Stimulated activated naive CD4-positive, alpha-beta T cell treated with Interleukin-2 at 50 U/mL for 16 hours (primary cell): ENCODE data around the gene TUB.

ENCODE experiments used
- DNase-seq: peaks from one replicate; lab custom pipeline; 2025; lab: John Stamatoyannopoulos, UW

Gene TUB

DNA sequence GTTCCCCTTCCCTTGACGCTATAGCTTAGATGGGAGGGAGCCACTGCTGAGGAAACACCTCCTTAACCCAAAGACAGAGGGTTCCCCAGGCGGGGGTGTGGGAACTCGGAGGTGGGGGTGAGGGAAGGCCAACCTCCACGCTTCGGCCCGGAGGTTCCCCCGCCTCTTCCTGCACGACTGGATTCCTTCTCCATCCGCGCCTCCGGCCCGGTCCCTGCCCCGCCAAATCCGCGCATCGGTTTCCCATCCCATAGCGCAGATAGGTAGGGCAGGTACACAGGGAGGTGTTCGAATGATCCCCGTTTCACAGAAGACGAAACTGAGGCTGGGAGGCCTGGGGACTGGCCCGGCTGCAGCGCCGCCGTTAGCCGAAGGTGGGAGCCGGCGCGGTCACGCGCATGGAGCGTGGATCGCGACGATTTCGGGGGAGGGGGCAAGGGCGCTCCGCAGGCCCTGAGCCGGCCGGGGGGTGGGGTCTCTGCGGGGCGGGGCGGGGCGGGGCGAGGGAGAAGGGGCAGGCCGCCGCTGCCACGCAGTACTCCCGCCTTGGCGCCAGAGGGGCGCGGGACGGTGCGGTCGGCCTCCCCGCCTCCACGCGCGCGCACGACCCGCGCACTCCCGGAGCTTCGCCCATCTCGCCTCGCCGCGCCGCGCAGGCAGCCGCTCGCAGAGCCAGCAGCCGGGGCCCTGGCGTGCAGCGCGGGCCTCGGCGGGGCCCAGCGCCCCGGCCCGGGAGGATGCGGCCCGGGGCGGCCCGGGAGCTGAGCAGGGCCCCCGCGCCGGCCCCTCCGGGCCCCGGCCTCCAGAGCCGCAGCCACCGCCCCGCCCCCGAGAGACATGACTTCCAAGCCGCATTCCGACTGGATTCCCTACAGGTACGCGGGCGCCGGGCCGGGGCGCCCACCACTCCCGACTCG lies at the start of gene TUB:
Gene TUB (plus strand): TSS at position 538 of the 917 bp plus-strand sequence. CDS start 300 bp downstream, at position 838.
- no peak for DNase-seq

- no peak for DNase-seq
These were observed 49.5 kb upstream of the TUB start for GRCh38 chr11:8031248-8032115.

DNA sequence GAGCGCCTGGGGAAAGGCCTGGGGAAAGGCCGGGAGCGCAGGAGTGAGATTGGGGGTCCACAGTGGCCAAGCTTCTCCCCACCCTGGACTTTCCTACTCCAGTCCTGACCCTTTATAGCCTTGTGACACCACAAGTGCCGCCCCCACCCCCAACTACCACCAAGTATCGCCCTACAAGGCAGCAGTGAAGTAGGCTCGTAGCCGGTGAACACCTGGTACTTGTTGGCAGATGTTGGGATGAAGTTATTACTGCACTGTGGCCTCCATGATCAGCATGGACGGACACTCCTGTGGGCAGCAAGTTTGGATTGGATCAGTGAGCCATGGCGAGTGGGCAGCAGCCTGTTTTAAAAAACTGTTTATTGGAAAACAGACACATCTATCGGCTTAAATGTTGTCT lies 48.9 kb upstream of the TUB start:
- DNase-seq: no peak

GRCh38 chr11:8032576-8033304 lies 48.3 kb upstream of the TUB start:
- DNase-seq: no peak

- DNase-seq: peak; percentile 24
These were observed 47.5 kb upstream of the TUB start for GRCh38 chr11:8033305-8034105.

DNA sequence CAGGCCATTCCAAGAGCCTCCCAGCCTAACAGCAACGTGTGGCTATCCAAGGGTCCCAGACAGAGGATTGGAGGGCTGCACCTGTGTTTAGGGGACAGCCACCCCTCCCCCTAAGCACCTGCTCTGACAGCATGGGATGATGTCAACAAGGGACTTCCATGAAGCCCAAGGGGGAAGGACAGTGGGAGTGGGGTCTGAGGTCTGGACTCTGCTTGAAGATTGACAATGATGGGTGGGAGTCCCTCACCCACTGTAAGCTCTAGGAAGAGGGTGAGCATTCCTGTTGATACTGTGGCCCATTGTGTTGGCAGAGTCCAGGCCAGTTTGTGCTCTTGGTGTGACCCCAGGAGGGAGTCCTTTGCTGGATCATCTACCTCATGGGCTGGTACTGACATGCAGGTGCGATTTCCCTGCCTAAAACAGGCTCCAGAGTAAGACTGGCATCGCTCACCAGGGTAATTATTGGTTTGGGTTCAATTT lies 46.9 kb upstream of the TUB start:
- no peak for DNase-seq

DNA sequence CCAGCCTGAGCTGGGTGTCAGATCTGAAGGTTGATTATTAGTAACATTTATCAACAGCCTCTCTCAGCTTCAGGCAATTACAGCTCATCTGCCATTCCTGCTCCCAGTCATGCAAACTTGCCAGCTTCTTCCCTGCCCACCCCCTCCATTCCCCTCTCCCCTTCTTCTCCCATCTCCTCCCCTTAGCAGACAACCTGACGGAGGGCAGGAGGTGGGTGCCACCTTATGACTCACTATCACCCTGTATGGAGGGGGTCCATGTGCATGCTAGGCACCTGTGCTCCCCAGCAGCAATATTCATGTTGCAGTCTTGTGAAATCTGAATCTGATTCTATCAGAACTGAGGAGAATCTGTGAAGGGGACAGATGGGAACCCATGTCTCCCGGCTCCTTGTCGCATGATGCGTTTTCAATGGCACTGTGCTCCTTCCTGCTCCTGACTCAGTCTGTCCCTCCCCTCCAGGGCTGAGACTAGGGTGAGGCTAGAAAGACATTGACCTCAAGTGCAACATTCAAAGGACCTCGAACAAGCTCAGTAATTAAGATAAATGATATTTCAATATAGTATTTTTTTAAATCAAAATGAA lies 46.3 kb upstream of the TUB start:
- DNase-seq: no peak

DNA sequence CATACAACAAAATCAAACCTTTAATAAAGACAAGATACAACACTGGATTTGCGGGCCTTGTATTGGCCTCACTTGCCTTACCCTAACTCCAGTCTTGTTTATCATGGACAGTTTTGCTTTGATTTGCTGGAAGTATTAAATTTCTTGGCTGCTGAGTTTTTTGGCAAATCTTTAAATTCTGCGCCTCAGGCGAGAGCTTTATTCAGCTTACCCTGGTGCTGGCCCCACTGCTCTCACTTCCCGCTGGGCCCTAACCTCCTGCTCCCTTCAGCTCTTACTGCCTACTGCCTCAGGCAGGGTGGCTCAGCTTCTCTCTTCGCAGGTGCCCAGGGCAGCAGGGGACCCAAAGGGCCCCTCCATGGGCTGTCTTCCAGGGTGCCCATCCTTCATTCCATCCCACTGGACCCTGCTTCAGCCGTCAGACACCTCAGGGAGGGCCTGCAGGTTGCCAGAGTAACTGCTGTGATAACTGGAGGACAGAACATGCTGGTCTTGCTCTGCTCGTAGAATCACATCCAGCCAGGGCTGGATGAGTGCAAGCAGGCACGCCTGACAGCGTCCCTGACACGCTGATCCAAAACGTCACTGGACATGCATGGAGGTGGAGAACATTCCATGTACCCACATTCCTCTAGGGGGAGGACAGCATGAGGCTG lies 45.7 kb upstream of the TUB start:
- DNase-seq: no peak

- no peak for DNase-seq
These were observed 44.8 kb upstream of the TUB start for GRCh38 chr11:8036002-8036802.

- no peak for DNase-seq
These were observed 44.0 kb upstream of the TUB start for GRCh38 chr11:8036986-8037385.

DNA sequence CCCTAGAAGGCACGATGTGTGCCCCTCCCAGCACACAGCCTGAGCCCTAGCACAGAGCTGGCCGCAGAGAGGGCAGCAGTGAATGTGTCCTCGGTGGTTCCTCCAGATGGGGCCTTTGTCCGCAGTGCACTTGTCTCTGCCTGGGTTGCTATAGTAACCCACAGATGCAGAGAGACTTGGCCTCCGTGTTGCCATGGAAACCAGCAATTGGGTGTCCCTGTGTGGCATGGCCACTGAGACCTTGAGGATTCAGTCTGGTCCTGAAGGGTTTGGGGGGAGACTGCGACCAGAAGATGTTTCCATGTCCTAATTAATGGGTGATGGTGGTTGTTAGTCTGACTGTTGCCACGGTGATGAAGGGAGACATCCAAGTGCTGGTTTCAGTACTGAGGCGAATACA lies 42.6 kb upstream of the TUB start:
- DNase-seq: no peak

GRCh38 chr11:8038811-8039529 lies 42.0 kb upstream of the TUB start:
- no peak for DNase-seq

DNA sequence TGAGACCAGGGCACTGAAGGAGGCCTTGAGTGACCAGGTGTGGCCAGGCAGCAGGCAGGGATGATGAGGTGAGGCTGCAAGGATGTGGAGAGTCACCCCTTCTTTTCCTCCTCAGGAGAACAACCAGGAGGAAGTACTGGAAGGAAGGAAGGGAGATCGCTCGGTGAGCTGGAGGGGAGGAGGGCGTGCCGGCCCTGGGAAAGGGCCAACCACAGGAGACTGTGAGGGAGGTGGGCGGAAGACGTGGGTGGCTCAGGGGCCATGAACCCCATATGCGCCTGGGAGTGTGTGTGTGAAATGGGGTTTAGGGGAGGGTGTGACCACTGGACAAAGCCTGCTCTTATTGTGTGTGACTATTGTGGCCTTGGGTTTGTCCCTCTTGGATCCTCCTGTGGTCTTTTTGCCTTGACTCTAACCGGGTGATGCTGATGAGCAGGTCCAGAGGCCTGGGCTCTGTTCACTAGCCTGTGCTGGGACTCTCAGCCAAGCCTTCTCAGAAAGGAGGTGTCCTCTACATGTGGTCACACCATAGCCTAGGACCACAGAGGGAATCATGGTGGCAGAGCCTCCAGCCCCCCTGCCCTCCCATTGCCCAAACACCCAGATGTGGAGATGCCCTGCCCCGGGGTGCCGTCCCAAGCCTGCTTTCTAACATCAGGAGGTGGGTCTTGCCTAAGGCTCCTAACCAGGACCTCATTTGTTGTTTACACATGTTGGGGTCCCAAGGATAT lies 41.3 kb upstream of the TUB start:
- DNase-seq: no peak

DNA sequence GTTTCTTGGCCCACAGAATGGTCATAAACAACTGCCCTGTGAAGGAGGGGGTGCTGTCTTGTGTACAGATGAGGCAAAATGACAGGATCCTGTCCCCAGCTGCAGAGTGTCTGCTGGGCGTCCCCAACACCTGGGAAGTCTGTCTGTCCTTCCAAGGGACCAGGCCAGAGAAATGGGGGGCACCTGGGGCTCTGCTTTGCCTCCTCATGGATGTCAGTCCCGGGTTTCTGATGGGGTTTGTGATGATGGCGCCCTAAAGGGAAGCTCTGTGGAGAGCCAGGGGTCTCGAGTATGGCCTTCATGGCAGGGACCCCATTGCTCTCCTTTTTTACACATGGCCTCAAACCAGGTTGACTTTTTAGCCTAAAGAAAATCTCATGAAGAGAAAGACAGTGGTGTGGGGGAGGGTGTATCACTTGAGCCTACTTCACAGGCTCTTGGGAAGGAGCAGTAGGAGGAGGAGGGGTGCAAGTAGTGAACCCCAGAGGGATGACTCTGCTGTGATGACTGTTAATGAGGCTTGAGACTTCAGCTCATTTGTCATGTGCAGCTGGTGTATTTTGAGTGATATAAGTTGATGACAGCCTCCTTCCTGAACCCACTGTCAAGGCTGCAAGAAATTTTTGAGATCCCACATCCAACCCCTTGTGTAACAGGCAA lies 40.6 kb upstream of the TUB start:
- DNase-seq: no peak

GRCh38 chr11:8040921-8041285 lies 40.1 kb upstream of the TUB start:
- DNase-seq: no peak

GRCh38 chr11:8041576-8041975 lies 39.4 kb upstream of the TUB start:
- DNase-seq: no peak

DNA sequence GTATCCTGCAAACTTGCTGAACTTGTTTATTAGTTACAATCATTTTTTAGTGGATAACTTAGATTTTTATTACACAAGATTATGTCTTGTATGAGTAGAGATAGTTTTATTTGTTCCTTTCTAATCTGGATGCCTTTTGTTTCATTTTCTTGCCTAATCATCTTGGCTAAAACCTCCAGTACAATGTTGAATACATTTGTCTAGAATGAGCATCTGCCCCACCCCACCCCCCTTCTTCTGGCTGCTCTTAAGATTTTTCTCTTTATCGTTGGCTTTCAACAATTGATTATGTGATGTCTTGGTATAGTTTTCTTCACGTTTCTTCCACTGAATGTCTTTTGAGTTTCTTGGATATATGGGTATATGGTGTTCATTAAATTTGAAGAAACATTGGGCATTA lies 37.3 kb upstream of the TUB start:
- no peak for DNase-seq

DNA sequence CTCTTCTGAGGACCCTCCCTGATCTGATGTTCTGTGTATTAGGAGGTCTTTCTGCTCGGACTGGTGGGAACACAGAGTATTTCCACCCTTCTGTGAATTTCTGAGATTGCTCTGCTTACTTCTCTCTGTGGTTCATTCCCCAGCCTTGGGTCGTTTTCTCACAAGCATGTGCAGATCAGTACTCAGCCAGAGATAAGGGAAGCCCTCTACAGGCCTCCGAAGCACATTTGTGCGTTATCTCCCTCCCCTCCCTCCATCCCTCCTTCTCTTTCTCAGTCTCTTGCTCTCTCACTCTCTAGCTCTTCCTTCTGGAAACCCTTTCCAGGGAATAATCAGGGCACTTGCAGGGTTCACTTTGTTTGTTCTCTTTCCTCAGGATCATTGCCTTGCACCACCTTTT lies 35.2 kb upstream of the TUB start:
- DNase-seq: no peak
